ENCODE measurements around the gene LIFR.

Gene LIFR

DNA sequence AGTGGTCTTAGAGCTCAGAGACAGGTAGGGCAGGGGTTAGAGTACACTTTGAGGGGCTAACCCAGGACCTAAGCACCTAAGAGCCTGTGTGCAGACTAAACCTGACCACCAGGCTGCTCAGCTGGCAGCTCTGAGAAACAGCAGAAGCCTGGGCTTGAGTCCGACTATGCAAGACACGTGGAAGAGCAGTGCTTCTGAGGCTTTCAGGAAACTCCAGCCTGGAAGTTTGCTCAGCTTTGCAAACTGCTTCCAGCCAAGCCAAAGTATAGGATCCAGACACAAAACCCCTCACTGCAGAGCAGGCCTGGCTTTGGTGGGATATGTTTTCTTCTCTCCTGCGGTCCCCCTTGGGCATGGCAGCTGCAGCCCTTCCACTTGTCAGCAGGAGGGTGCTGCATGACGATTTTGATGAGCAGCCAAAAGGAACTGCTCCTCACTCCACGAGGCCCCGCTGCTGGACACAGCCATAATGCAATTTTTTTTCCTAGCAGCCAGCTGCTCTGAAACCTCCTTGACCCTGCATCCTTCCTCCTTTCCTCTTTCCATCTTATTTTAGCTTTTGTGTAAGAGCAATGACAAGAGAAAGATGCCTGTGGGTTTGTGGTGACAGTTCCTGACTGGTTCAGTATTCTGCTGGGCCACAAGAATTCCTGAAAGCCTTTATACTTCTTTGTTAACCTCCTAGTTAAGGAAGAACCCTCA is 123.1 kb downstream of the LIFR start:
- no peak for DNase-seq

DNA sequence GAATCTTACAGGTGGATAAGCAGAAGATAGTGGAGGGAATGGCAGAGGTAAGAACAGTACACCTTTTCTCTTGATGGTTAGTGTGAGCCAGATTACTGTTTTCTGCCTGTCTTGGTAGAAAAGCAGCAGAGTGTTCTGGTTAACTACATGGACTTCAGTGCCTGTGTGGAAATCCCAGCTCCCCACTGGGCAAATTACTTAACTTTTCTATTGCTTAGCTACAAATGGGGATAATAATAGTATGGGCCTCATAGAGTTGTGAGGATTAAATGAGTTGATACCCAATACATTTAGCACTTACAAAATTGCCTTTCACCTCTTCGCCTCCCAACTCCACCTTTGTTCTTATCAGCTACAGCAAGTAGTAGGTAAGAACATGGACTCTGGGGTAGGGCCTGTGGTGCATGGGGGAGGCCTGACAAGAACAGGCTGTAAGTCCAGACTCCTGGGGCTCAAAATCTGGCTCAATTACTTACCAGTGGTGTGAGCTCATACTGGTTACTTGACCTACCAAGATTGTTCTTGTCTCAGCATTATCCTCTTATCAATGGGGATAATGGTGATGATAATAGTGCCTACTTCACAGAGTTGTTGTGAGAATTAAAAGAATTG is 125.1 kb downstream of the LIFR start:
- DNase-seq = no peak

DNA sequence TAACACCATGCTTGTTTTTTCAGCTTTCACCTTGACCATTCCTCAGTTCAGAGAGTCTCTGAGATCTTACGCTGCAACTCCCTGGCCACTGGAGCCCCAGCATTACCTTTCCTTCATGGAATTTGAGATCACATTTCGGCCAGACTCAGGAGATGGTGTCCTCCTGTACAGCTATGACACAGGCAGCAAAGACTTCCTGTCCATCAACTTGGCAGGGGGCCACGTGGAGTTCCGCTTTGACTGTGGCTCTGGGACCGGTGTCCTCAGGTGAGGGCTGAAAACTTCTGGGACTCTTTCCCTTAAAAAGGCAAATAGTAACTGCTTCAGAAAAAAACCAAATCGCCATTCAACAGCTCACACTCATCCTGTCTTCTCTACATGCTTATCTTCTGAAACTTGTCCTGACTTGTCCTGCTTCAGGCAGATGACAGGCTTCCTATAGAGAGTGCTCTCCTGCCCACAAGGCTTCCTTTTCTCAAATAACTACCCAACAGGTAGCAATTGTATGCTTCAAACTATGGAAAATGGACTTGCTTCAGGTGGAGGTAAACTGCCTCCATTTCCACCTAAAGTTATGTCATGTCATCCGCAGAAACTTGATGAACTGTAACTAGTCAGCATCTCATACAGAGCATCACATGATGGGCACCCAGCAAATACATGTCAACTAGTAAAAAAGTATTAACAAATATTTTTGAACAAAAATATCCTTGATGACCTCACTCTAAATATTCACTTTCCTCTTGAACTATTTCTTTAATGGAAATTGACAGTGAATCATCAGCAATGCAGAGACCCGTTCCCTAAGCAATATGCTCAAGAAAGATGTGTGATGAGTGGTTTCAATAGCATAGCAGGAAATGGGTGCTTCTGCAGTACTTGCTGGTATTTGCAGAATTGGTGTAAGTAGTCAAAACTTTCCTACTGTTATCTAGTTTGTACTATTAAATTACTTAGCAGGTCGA is 129.2 kb downstream of the LIFR start:
- DNase-seq = no peak

DNA sequence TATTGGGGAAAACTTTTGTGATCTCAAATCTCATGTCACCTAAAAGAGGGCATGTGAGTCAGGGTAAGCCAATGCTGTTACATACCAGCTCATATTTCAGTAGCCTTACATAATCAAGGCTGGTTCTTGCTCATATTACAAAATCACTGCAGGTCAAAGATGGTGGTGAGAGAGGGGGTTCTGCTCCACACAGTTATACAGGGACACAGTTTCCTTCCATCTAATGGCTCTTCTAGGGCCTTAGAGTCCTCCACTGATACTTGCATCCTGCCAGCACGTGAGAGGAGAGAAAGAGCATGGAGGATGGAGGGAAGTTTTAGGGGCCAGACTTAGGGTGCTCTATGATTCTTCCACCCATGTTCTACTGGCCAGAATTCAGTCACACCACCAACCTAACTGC is 130.0 kb downstream of the LIFR start:
- no peak for DNase-seq
